B cell (primary cell): ENCODE measurements around the gene SAMM50. TPM values are rescaled to one million over a fixed set of nuclear protein-coding genes. Genes with fewer than 3 reads are reported as not detected.

Experiments
- ATAC-seq: fragments of 200-7000 bp; cut with Tn5 transposase; one replicate; pipeline ENCODE4 v1.10.0; 2021; ENCODE audit warnings: low read depth, mild to moderate bottlenecking, moderate number of reproducible peaks, moderate library complexity
- CTCF ChIA-PET: fragments of 350-600 bp; sonication (Branson Sonifier 250); formaldehyde crosslinking; loops from one replicate; lab custom pipeline; 2021; ENCODE audit warnings: antibody characterized with exemption, inconsistent platforms; lab: Charles Lee
- POLR2A ChIA-PET: fragments of 350-600 bp; sonication (Branson Sonifier 250); formaldehyde crosslinking; loops from one replicate; lab custom pipeline; 2021; ENCODE audit warnings: antibody characterized with exemption; lab: Charles Lee
- DNase-seq: peaks from one replicate; pipeline ENCODE4 v3.0.0; 2013
- H2AFZ ChIP-seq: 2 replicates; pipeline ENCODE4 v1.6.1; 2012; ENCODE audit warnings: mild to moderate bottlenecking, low read depth, low read length; ENCODE audit not compliant: insufficient read depth, poor library complexity, severe bottlenecking
- H3K27ac ChIP-seq, 2 donors: 1 replicate in 1 of 2; 2 replicates in 1 of 2; pipeline ENCODE4 v1.5.1; 2012 to 2013; ENCODE audit warnings: low read length in 2 of 2, mild to moderate bottlenecking in 2 of 2, moderate library complexity in 1 of 2
- H3K27me3 ChIP-seq, 4 experiments: fragments of 200-600 bp in 1 of 4; sonication (generic) in 1 of 4; replicated peaks in 1 of 4; 1 replicate in 2 of 4; 2 replicates in 2 of 4; pipeline versions ENCODE4 v1.6.1 to v1.7.0; 2013 to 2016; ENCODE audit warnings: low read length in 3 of 4, mild to moderate bottlenecking in 2 of 4, mixed read lengths in 1 of 4, moderate library complexity in 1 of 4; ENCODE audit not compliant: insufficient read depth in 4 of 4, control insufficient read depth in 3 of 4; ENCODE audit errors: control extremely low read depth in 1 of 4
- H3K36me3 ChIP-seq, 2 experiments: replicated peaks in 1 of 2; 1 replicate in 1 of 2; 2 replicates in 1 of 2; pipeline versions ENCODE4 v1.6.1 to v1.7.1; 2013; ENCODE audit warnings: low read length in 1 of 2; ENCODE audit not compliant: insufficient read depth in 2 of 2, control insufficient read depth in 1 of 2; ENCODE audit errors: control extremely low read depth in 1 of 2, extremely low read depth in 1 of 2
- H3K4me1 ChIP-seq, 2 donors: fragments of 200-600 bp in 1 of 2; sonication (generic) in 1 of 2; 1 replicate in 1 of 2; 2 replicates in 1 of 2; pipeline versions ENCODE4 v1.5.1 to v1.6.1; 2013 to 2017; ENCODE audit warnings: low read length in 2 of 2; ENCODE audit not compliant: control insufficient read depth in 2 of 2, insufficient read depth in 2 of 2
- H3K4me2 ChIP-seq: replicated peaks from 2 replicates; pipeline ENCODE3; 2012; ENCODE audit warnings: mild to moderate bottlenecking, low read depth, low read length; ENCODE audit not compliant: poor library complexity, severe bottlenecking
- H3K4me3 ChIP-seq, 5 experiments: fragments of 200-600 bp in 1 of 5; sonication (generic) in 1 of 5; 1 replicate in 3 of 5; 2 replicates in 2 of 5; pipeline versions ENCODE4 v1.5.1 to v1.7.0; 2011 to 2016; ENCODE audit warnings: low read length in 4 of 5, mild to moderate bottlenecking in 4 of 5, low read depth in 2 of 5, control low read depth in 1 of 5, moderate library complexity in 1 of 5; ENCODE audit not compliant: insufficient read depth in 1 of 5; ENCODE audit errors: control extremely low read depth in 1 of 5, extremely low read depth in 1 of 5
- H3K79me2 ChIP-seq: fragments of 200-600 bp; sonication (generic); one replicate; pipeline ENCODE4 v1.6.0; 2016; ENCODE audit warnings: low read length; ENCODE audit not compliant: control insufficient read depth, insufficient read depth
- H3K9ac ChIP-seq: fragments of 200-600 bp; sonication (generic); 2 replicates; pipeline ENCODE4 v1.6.1; 2017; ENCODE audit warnings: mild to moderate bottlenecking, low read length, moderate library complexity
- H3K9me3 ChIP-seq, 3 donors: one replicate each; pipeline versions ENCODE4 v1.6.1 to v1.7.1; 2013; ENCODE audit warnings: low read length in 2 of 3; ENCODE audit not compliant: control insufficient read depth in 2 of 3, insufficient read depth in 1 of 3; ENCODE audit errors: control extremely low read depth in 1 of 3
- H4K20me1 ChIP-seq: 2 replicates; pipeline ENCODE4 v1.6.0; 2012; ENCODE audit warnings: mild to moderate bottlenecking, low read length; ENCODE audit not compliant: insufficient read depth, control insufficient read depth, poor library complexity, severe bottlenecking
- H3K27ac Mint-ChIP-seq: one replicate; pipeline ENCODE4 v1.8.0; 2021; ENCODE audit warnings: mixed read lengths
- H3K27me3 Mint-ChIP-seq: one replicate; pipeline ENCODE4 v1.8.0; 2021; ENCODE audit warnings: mixed read lengths
- H3K4me1 Mint-ChIP-seq: one replicate; pipeline ENCODE4 v1.8.0; 2021; ENCODE audit warnings: mixed read lengths
- H3K4me3 Mint-ChIP-seq: one replicate; pipeline ENCODE4 v1.8.0; 2021; ENCODE audit warnings: mixed read lengths
- H3K9me3 Mint-ChIP-seq: one replicate; pipeline ENCODE4 v1.8.0; 2022; ENCODE audit warnings: mixed read lengths; ENCODE audit not compliant: insufficient read depth
- CTCF ChIP-seq: fragments of 200-600 bp; IDR thresholded peaks from one replicate; pipeline ENCODE4 v1.8.0; 2022; ENCODE audit warnings: antibody characterized with exemption, mild to moderate bottlenecking
- EZH2 ChIP-seq: IDR thresholded peaks from 2 replicates; pipeline ENCODE4 v1.6.1; 2012; ENCODE audit warnings: borderline replicate concordance, low read depth, mild to moderate bottlenecking, moderate library complexity, low read length; ENCODE audit not compliant: insufficient read depth, poor library complexity, severe bottlenecking
- WGBS: methylation state at CpG from one replicate; pipeline ENCODE4 v1.1.5; 2013; ENCODE audit warnings: missing lambda C conversion rate; ENCODE audit not compliant: insufficient coverage; 5-methylcytosine and 5-hydroxymethylcytosine counted together
- intact Hi-C: fragments of 100-400 bp; cut with micrococcal nuclease; formaldehyde crosslinking; loops from one replicate; pipeline ENCODE4 v1.10.0; 2022
- polyA plus RNA-seq: library from polyadenylated mRNA; depleted of rRNA; stranded (reverse); fragments of >200 nt; gene quantifications from 2 replicates; pipeline ENCODE4 v1.2.3, GENCODE V29; 2012
- total RNA-seq, 2 donors: library from RNA; stranded (reverse); fragments of 120-200 nt in 1 of 2; gene quantifications; 1 replicate in 1 of 2; 2 replicates in 1 of 2; pipeline versions ENCODE4 v1.2.3 to v1.2.4, GENCODE V29; 2013 to 2022

SAMM50 gene
- total and polyA plus RNA-seq, 2 donors (not counting 1 experiment from before 2014, with no cell fraction given): 18.8 to 43.2 TPM

GRCh38 chr22:44012162-44012561 is 56.9 kb downstream of the SAMM50 start:
- H3K79me2 ChIP-seq: no peaks in the 10 kb centered on the region
- no peak overlapping the region for H3K9ac ChIP-seq
- Mint-ChIP-seq H3K4me3 (no peak overlapping the region), H3K9me3 (no peaks in the 10 kb centered on the region), H3K27me3 (no peaks in the 10 kb centered on the region), H3K4me1 (peaks cover 9% of the 10 kb centered on the region), H3K27ac (no peak overlapping the region)
- H3K4me3 ChIP-seq: no peak overlapping the region
- H3K4me1 ChIP-seq: peaks cover 5 to 6% of the 10 kb centered on the region in 2 donors
- no peak overlapping the region for H2AFZ ChIP-seq
- 100% methylated on average over 4 of the region's 5 CpGs for WGBS
- no peaks in the 10 kb centered on the region for H3K36me3 ChIP-seq
- TF ChIP-seq EZH2 (no peak), CTCF (no peak)
- H3K9me3 ChIP-seq: peaks cover 0 to under 1% (median 0%) of the 10 kb centered on the region in 3 donors
- no peak overlapping the region for H3K4me2 ChIP-seq
- DNase-seq (no peak), ATAC-seq (no peak)
- ChIA-PET POLR2A (no interaction called here), CTCF (interaction anchor here (1.0 kb wide), 1 partner anchor 19 kb away, joined by 3 read pairs; no protein-coding TSS in a partner anchor)
- intact Hi-C loops: no loop called here
- no peaks in the 10 kb centered on the region for H3K27me3 ChIP-seq
- no peak overlapping the region for H3K27ac ChIP-seq
- H4K20me1 ChIP-seq: no peaks in the 10 kb centered on the region

GRCh38 chr22:44012591-44012990 is 57.3 kb downstream of the SAMM50 start:
- no peaks in the 10 kb centered on the region for H3K9me3 ChIP-seq
- Mint-ChIP-seq H3K4me1 (peaks cover 11% of the 10 kb centered on the region), H3K27ac (no peak overlapping the region), H3K9me3 (no peaks in the 10 kb centered on the region), H3K27me3 (no peaks in the 10 kb centered on the region), H3K4me3 (no peak overlapping the region)
- TF ChIP-seq CTCF (no peak), EZH2 (no peak)
- no peak overlapping the region for H3K4me2 ChIP-seq
- peaks cover 5 to 6% of the 10 kb centered on the region in 2 donors for H3K4me1 ChIP-seq
- no peak overlapping the region for H2AFZ ChIP-seq
- H3K4me3 ChIP-seq: no peak overlapping the region
- H3K79me2 ChIP-seq: no peaks in the 10 kb centered on the region
- H4K20me1 ChIP-seq: no peaks in the 10 kb centered on the region
- no peaks in the 10 kb centered on the region for H3K36me3 ChIP-seq
- DNase-seq: no peak
- H3K27ac ChIP-seq: no peak overlapping the region
- ATAC-seq: no peak
- H3K27me3 ChIP-seq: no peaks in the 10 kb centered on the region
- CTCF ChIA-PET: no interaction called here
- WGBS: 88% methylated on average over 4 of the region's 7 CpGs
- H3K9ac ChIP-seq: no peak overlapping the region
- POLR2A ChIA-PET: interaction anchor here (0.7 kb wide), 1 partner anchor 54 kb away, joined by 3 read pairs; no protein-coding TSS in a partner anchor
- intact Hi-C loops: no loop called here
